GM12875 (cell line): ENCODE results near the gene TMPRSS9.
A peak's percentile ranks its signal among the peaks of the same experiment; 100 is the strongest.
"Not testable (repeated sequence)": the region's sequence is repeated elsewhere in the genome, so short reads cannot be mapped to it uniquely, and the experiment has no call there.

Experiments used
- H3K4me3 ChIP-seq: one replicate; pipeline ENCODE4 v1.5.1; 2011; ENCODE audit warnings: low read depth, low read length, control low read depth
- CTCF ChIP-seq: IDR thresholded peaks from 2 replicates; pipeline ENCODE4 v1.5.1; 2011; ENCODE audit warnings: low read depth, mild to moderate bottlenecking, control low read depth, inconsistent platforms, low read length, moderate library complexity, borderline replicate concordance; ENCODE audit not compliant: insufficient read depth

Gene TMPRSS9

GRCh38 chr19:2461751-2462634 lies 101.9 kb downstream of the TMPRSS9 start:
- peak overlapping the region; percentile 78 for H3K4me3 ChIP-seq
- TF ChIP-seq CTCF, result peak; percentile 33; the same call in 1 of the 2 replicates

- H3K4me3 ChIP-seq, result peak overlapping the region; percentile 78
- no peak for TF ChIP-seq CTCF
These were observed 102.8 kb downstream of the TMPRSS9 start for GRCh38 chr19:2462635-2463421.

- H3K4me3 ChIP-seq, result not testable (repeated sequence)
These were observed 103.6 kb downstream of the TMPRSS9 start for GRCh38 chr19:2463694-2464093.

- H3K4me3 ChIP-seq, result no peak overlapping the region
- no peak for TF ChIP-seq CTCF
These were observed 104.3 kb downstream of the TMPRSS9 start for GRCh38 chr19:2464389-2464788.

- no peak overlapping the region for H3K4me3 ChIP-seq
- TF ChIP-seq CTCF, result no peak
These were observed 108.5 kb downstream of the TMPRSS9 start for GRCh38 chr19:2468596-2468995.

GRCh38 chr19:2469102-2469914 lies 109.2 kb downstream of the TMPRSS9 start:
- H3K4me3 ChIP-seq, result no peak overlapping the region
- no peak for TF ChIP-seq CTCF

- H3K4me3 ChIP-seq, result not testable (repeated sequence)
These were observed 109.8 kb downstream of the TMPRSS9 start for GRCh38 chr19:2469915-2470200.
